SK-N-SH treated with all-trans-retinoic acid at 6 μM for 48 hours (cell line): ENCODE data around the gene ACTG2.

Source experiments
- ATAC-seq: fragments of 200-7000 bp; cut with Tn5 transposase; 3 replicates; pipeline ENCODE4 v1.9.1; 2020; ENCODE audit warnings: mild to moderate bottlenecking, moderate library complexity
- ARNTL ChIP-seq: fragments of 450-650 bp; formaldehyde crosslinking; IDR thresholded peaks from 2 replicates; pipeline ENCODE4 v1.5.0; 2020; ENCODE audit warnings: low read depth, mild to moderate bottlenecking, moderate library complexity, borderline replicate concordance
- BACH2 ChIP-seq: fragments of 250-450 bp; sonication (Bioruptor Pico); IDR thresholded peaks from 2 replicates; pipeline ENCODE4 v1.9.0; 2021; ENCODE audit warnings: mild to moderate bottlenecking, borderline replicate concordance
- CSDC2 ChIP-seq: fragments of 250-450 bp; sonication (Bioruptor Pico); IDR thresholded peaks from 2 replicates; pipeline ENCODE4 v1.5.0; 2020; ENCODE audit warnings: mild to moderate bottlenecking, moderate library complexity
- ESRRG ChIP-seq: fragments of 250-450 bp; sonication (Bioruptor Pico); IDR thresholded peaks from 2 replicates; pipeline ENCODE4 v1.6.1; 2021; ENCODE audit warnings: mild to moderate bottlenecking
- GLIS3 ChIP-seq: fragments of 250-450 bp; sonication (Bioruptor Pico); IDR thresholded peaks from 2 replicates; pipeline ENCODE4 v1.5.0; 2020; ENCODE audit warnings: mild to moderate bottlenecking, moderate library complexity
- ISL1 ChIP-seq: fragments of 250-450 bp; sonication (Bioruptor Pico); IDR thresholded peaks from 2 replicates; pipeline ENCODE4 v2.1.2; 2022; ENCODE audit warnings: mild to moderate bottlenecking, moderate library complexity
- OSR1 ChIP-seq: fragments of 250-450 bp; sonication (Bioruptor Pico); IDR thresholded peaks from 2 replicates; pipeline ENCODE4 v1.8.0; 2022; ENCODE audit warnings: moderate library complexity, mild to moderate bottlenecking, inconsistent platforms
- PPARA ChIP-seq: fragments of 250-450 bp; sonication (Bioruptor Pico); IDR thresholded peaks from 2 replicates; pipeline ENCODE4 v1.5.0; 2020; ENCODE audit warnings: mild to moderate bottlenecking, borderline replicate concordance
- RARB ChIP-seq: fragments of 250-450 bp; sonication (Bioruptor Pico); IDR thresholded peaks from 2 replicates; pipeline ENCODE4 v1.8.0; 2021; ENCODE audit warnings: mild to moderate bottlenecking, moderate library complexity
- SNAI2 ChIP-seq: fragments of 250-450 bp; sonication (Bioruptor Pico); IDR thresholded peaks from 2 replicates; pipeline ENCODE4 v1.5.0; 2020; ENCODE audit warnings: mild to moderate bottlenecking, moderate library complexity
- TCF4 ChIP-seq: fragments of 250-450 bp; sonication (Bioruptor Pico); IDR thresholded peaks from 2 replicates; pipeline ENCODE4 v1.8.0; 2021; ENCODE audit warnings: mild to moderate bottlenecking, moderate library complexity, borderline replicate concordance
- TOX ChIP-seq: fragments of 250-450 bp; sonication (Bioruptor Pico); IDR thresholded peaks from 2 replicates; pipeline ENCODE4 v1.8.0; 2021; ENCODE audit warnings: mild to moderate bottlenecking, moderate library complexity, borderline replicate concordance
- ZC3H10 ChIP-seq: fragments of 250-450 bp; sonication (Bioruptor Pico); IDR thresholded peaks from 2 replicates; pipeline ENCODE4 v1.5.1; 2021; ENCODE audit warnings: mild to moderate bottlenecking, moderate library complexity
- ZFP3 ChIP-seq: fragments of 250-450 bp; sonication (Bioruptor Pico); IDR thresholded peaks from 2 replicates; pipeline ENCODE4 v1.5.0; 2020; ENCODE audit warnings: mild to moderate bottlenecking, moderate library complexity
- ZFP30 ChIP-seq: fragments of 450-650 bp; formaldehyde crosslinking; IDR thresholded peaks from 2 replicates; pipeline ENCODE4 v1.5.0; 2022; ENCODE audit warnings: mild to moderate bottlenecking, moderate library complexity
- ZNF565 ChIP-seq: fragments of 450-650 bp; formaldehyde crosslinking; conservative IDR thresholded peaks from 2 replicates; pipeline ENCODE4 v1.5.0; 2020; ENCODE audit warnings: low read depth, mild to moderate bottlenecking, moderate library complexity
- ZNF70 ChIP-seq: fragments of 450-650 bp; formaldehyde crosslinking; IDR thresholded peaks from 2 replicates; pipeline ENCODE4 v1.5.0; 2020; ENCODE audit warnings: mild to moderate bottlenecking, moderate library complexity
- ZNF8 ChIP-seq: fragments of 450-650 bp; formaldehyde crosslinking; IDR thresholded peaks from 2 replicates; pipeline ENCODE4 v1.5.0; 2020; ENCODE audit warnings: mild to moderate bottlenecking, moderate library complexity
- TF ChIP-seq, protein P1 (sequence below): fragments of 250-450 bp; sonication (Bioruptor Pico); IDR thresholded peaks from 2 replicates; pipeline ENCODE4 v1.5.0; 2020; ENCODE audit warnings: mild to moderate bottlenecking, moderate library complexity
- TF ChIP-seq, protein P2 (sequence below): fragments of 250-450 bp; sonication (Bioruptor Pico); IDR thresholded peaks from 2 replicates; pipeline ENCODE4 v1.5.1; 2020; ENCODE audit warnings: low read depth, mild to moderate bottlenecking, moderate library complexity
- TF ChIP-seq, protein P3 (sequence below): fragments of 250-450 bp; sonication (Bioruptor Pico); IDR thresholded peaks from 2 replicates; pipeline ENCODE4 v1.8.0; 2020; ENCODE audit warnings: mild to moderate bottlenecking, moderate library complexity, borderline replicate concordance
- TF ChIP-seq, protein P4 (sequence below): fragments of 250-450 bp; sonication (Bioruptor Pico); IDR thresholded peaks from 2 replicates; pipeline ENCODE4 v1.8.0; 2021; ENCODE audit warnings: low read depth, mild to moderate bottlenecking, moderate library complexity, borderline replicate concordance
- TF ChIP-seq, protein P5 (sequence below): fragments of 250-450 bp; sonication (Bioruptor Pico); IDR thresholded peaks from 2 replicates; pipeline ENCODE4 v1.5.1; 2021; ENCODE audit warnings: mild to moderate bottlenecking, moderate library complexity

The ACTG2 gene

DNA sequence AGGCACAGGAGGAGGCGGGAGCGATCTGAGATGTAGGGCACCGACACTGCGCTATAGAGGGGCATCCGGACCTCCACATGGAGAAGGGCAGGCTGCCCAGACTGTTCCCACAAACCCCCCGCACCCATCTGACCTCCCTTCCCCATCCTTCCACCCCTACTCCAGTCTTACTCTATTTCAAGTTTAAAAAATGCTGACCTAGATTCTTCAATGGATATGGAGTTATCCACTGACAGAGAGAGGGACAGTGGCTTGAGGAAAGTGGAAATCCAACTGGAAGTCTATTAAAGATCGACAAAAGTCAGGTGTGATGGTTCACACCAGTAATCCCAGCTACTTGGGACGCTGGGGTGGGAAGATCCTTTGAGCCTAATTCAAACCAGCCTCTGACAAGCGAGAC lies 28.8 kb downstream of the ACTG2 start:
- TF ChIP-seq, protein P1, sequence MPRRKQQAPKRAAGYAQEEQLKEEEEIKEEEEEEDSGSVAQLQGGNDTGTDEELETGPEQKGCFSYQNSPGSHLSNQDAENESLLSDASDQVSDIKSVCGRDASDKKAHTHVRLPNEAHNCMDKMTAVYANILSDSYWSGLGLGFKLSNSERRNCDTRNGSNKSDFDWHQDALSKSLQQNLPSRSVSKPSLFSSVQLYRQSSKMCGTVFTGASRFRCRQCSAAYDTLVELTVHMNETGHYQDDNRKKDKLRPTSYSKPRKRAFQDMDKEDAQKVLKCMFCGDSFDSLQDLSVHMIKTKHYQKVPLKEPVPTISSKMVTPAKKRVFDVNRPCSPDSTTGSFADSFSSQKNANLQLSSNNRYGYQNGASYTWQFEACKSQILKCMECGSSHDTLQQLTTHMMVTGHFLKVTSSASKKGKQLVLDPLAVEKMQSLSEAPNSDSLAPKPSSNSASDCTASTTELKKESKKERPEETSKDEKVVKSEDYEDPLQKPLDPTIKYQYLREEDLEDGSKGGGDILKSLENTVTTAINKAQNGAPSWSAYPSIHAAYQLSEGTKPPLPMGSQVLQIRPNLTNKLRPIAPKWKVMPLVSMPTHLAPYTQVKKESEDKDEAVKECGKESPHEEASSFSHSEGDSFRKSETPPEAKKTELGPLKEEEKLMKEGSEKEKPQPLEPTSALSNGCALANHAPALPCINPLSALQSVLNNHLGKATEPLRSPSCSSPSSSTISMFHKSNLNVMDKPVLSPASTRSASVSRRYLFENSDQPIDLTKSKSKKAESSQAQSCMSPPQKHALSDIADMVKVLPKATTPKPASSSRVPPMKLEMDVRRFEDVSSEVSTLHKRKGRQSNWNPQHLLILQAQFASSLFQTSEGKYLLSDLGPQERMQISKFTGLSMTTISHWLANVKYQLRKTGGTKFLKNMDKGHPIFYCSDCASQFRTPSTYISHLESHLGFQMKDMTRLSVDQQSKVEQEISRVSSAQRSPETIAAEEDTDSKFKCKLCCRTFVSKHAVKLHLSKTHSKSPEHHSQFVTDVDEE = no peak
- TF ChIP-seq PPARA = no peak
- no peak for ATAC-seq

DNA sequence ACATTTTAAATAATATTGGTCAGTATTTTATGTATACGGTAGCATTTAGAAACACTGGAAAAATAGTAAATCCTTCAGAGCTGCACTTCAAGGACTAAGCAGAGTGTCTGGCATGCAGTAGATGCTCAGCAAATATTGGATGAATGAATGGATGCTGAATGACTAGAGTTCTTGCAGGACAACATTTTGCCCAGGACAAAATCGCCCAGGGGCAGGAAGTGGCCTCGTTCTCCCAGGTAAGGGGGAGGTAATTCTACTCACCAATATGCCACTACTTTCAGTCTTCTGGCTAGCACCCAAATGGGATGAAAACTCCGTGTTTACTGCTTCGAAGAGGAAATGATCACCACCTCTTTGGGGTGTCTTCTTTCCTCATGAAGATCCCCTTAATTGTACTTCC lies 29.9 kb downstream of the ACTG2 start:
- no peak for ATAC-seq
- TF ChIP-seq TOX (CRISPR knock-in tag) (no peak), OSR1 (CRISPR knock-in tag) (no peak), ESRRG (CRISPR knock-in tag) (no peak), ZNF565 (CRISPR knock-in tag) (no peak), ZFP30 (CRISPR knock-in tag) (no peak), ISL1 (CRISPR knock-in tag) (no peak), RARB (CRISPR knock-in tag) (no peak), ZFP3 (CRISPR knock-in tag) (no peak), SNAI2 (CRISPR knock-in tag) (no peak), PPARA (no peak), TCF4 (no peak), GLIS3 (CRISPR knock-in tag) (no peak), ZC3H10 (CRISPR knock-in tag) (no peak), ZNF8 (no peak), ZNF70 (CRISPR knock-in tag) (no peak), BACH2 (CRISPR knock-in tag) (no peak)
- TF ChIP-seq, protein P2, sequence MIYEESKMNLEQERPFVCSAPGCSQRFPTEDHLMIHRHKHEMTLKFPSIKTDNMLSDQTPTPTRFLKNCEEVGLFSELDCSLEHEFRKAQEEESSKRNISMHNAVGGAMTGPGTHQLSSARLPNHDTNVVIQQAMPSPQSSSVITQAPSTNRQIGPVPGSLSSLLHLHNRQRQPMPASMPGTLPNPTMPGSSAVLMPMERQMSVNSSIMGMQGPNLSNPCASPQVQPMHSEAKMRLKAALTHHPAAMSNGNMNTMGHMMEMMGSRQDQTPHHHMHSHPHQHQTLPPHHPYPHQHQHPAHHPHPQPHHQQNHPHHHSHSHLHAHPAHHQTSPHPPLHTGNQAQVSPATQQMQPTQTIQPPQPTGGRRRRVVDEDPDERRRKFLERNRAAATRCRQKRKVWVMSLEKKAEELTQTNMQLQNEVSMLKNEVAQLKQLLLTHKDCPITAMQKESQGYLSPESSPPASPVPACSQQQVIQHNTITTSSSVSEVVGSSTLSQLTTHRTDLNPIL (CRISPR knock-in tag) = no peak
- TF ChIP-seq, protein P1 = no peak
- TF ChIP-seq, protein P3, sequence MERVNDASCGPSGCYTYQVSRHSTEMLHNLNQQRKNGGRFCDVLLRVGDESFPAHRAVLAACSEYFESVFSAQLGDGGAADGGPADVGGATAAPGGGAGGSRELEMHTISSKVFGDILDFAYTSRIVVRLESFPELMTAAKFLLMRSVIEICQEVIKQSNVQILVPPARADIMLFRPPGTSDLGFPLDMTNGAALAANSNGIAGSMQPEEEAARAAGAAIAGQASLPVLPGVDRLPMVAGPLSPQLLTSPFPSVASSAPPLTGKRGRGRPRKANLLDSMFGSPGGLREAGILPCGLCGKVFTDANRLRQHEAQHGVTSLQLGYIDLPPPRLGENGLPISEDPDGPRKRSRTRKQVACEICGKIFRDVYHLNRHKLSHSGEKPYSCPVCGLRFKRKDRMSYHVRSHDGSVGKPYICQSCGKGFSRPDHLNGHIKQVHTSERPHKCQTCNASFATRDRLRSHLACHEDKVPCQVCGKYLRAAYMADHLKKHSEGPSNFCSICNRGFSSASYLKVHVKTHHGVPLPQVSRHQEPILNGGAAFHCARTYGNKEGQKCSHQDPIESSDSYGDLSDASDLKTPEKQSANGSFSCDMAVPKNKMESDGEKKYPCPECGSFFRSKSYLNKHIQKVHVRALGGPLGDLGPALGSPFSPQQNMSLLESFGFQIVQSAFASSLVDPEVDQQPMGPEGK (CRISPR knock-in tag) = no peak
- TF ChIP-seq, protein P4, sequence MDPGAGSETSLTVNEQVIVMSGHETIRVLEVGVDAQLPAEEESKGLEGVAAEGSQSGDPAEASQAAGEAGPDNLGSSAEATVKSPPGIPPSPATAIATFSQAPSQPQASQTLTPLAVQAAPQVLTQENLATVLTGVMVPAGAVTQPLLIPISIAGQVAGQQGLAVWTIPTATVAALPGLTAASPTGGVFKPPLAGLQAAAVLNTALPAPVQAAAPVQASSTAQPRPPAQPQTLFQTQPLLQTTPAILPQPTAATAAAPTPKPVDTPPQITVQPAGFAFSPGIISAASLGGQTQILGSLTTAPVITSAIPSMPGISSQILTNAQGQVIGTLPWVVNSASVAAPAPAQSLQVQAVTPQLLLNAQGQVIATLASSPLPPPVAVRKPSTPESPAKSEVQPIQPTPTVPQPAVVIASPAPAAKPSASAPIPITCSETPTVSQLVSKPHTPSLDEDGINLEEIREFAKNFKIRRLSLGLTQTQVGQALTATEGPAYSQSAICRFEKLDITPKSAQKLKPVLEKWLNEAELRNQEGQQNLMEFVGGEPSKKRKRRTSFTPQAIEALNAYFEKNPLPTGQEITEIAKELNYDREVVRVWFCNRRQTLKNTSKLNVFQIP (CRISPR knock-in tag) = no peak

DNA sequence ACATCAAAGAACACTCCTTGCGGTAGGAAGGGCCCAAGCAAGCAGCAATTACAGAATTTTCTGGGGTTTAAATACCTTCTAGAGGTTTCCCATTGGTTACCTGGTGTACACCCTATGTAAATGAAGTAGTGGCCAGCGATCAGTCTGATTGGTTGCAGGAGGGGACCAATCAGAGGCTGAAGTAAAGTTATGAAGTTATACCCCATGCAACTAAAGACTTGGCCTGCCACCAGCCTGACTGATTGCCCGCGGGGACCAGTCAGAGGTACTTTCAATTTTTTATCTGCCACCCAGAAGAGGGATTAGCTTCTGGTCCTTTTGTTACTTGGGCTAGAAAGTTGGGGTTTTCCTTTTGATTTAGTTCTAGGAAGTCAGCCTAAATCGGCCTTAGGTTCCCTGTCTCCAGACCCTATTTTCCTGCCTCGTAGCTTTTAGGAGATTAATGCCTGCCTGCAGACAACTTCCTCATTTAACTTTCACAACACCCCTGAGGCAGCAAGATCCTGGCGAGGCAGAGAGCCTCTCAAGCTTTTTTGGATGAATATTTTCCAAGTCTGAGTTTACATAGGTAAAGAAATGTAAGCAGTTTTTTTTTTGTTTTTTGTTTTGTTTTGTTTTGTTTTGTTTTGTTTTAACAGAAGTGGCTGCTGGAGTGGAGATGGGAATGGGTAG lies 32.4 kb downstream of the ACTG2 start:
- TF ChIP-seq ZNF70 (CRISPR knock-in tag) (no peak), OSR1 (CRISPR knock-in tag) (no peak), ESRRG (CRISPR knock-in tag) (no peak), ZC3H10 (CRISPR knock-in tag) (no peak), BACH2 (CRISPR knock-in tag) (no peak), PPARA (no peak), CSDC2 (CRISPR knock-in tag) (no peak), ZNF565 (CRISPR knock-in tag) (no peak), GLIS3 (CRISPR knock-in tag) (no peak), ARNTL (CRISPR knock-in tag) (no peak)
- TF ChIP-seq, protein P3 (CRISPR knock-in tag) = no peak
- TF ChIP-seq, protein P5, sequence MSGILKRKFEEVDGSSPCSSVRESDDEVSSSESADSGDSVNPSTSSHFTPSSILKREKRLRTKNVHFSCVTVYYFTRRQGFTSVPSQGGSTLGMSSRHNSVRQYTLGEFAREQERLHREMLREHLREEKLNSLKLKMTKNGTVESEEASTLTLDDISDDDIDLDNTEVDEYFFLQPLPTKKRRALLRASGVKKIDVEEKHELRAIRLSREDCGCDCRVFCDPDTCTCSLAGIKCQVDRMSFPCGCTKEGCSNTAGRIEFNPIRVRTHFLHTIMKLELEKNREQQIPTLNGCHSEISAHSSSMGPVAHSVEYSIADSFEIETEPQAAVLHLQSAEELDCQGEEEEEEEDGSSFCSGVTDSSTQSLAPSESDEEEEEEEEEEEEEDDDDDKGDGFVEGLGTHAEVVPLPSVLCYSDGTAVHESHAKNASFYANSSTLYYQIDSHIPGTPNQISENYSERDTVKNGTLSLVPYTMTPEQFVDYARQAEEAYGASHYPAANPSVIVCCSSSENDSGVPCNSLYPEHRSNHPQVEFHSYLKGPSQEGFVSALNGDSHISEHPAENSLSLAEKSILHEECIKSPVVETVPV (CRISPR knock-in tag) = no peak
- ATAC-seq = no peak
